Endothelial cell of umbilical vein (primary cell): ENCODE results near the gene VSIG1. TPM values are rescaled to one million over a fixed set of nuclear protein-coding genes. Genes with fewer than 3 reads are reported as not detected.
A peak's percentile ranks its signal among the peaks of the same experiment; 100 is the strongest.

ENCODE experiments used
- BruUV-seq: library from RNA; stranded (reverse); fragments of 400-500 nt; replicated peaks from 2 replicates; lab custom pipeline; 2021; lab: Mats Ljungman, UMichigan
- CTCF ChIA-PET: fragments of 300-600, 350-600 bp; sonication (Branson Sonifier 250); formaldehyde crosslinking; loops from one replicate; lab custom pipeline; 2021; ENCODE audit warnings: antibody characterized with exemption, inconsistent platforms; lab: Charles Lee
- POLR2A ChIA-PET: fragments of 300-600, 350-600 bp; sonication (Branson Sonifier 250); formaldehyde crosslinking; loops from one replicate; lab custom pipeline; 2021; ENCODE audit warnings: antibody characterized with exemption, inconsistent platforms; lab: Charles Lee
- DNase-seq: peaks from one replicate; pipeline ENCODE4 v3.0.0-alpha.2; 2011; ENCODE audit warnings: low read depth, low spot score
- FAIRE-seq: peaks from 2 replicates; lab custom pipeline; 2011; peaks lifted over from hg19 to GRCh38; lab: Jason Lieb, UNC
- H2AFZ ChIP-seq: 2 replicates; pipeline ENCODE4 v1.6.0; 2012; ENCODE audit warnings: low read depth, low read length, control low read depth, inconsistent platforms
- H3K27ac ChIP-seq: 2 replicates; pipeline ENCODE4 v1.5.1; 2011; ENCODE audit warnings: low read depth, mild to moderate bottlenecking, control low read depth, low read length, moderate library complexity; ENCODE audit not compliant: insufficient read depth
- H3K27me3 ChIP-seq, 2 experiments: 2 replicates each; pipeline versions ENCODE4 v1.6.0 to v1.6.1; 2011; ENCODE audit warnings: low read length in 2 of 2, mixed read lengths in 1 of 2; ENCODE audit not compliant: control insufficient read depth in 2 of 2, insufficient read depth in 2 of 2
- H3K36me3 ChIP-seq, 2 experiments: 2 replicates in 1 of 2; 3 replicates in 1 of 2; pipeline ENCODE4 v1.5.1; 2011; ENCODE audit warnings: low read length in 2 of 2, mild to moderate bottlenecking in 1 of 2, moderate library complexity in 1 of 2; ENCODE audit not compliant: control insufficient read depth in 2 of 2, insufficient read depth in 2 of 2; ENCODE audit errors: extremely low read depth in 1 of 2
- H3K4me1 ChIP-seq: 3 replicates; pipeline ENCODE4 v1.5.1; 2011; ENCODE audit warnings: mild to moderate bottlenecking, low read length; ENCODE audit not compliant: control insufficient read depth, insufficient read depth; ENCODE audit errors: extremely low read depth
- H3K4me2 ChIP-seq: 2 replicates; pipeline ENCODE4 v1.6.1; 2011; ENCODE audit warnings: low read length, control low read depth, mixed read lengths; ENCODE audit not compliant: insufficient read depth
- H3K4me3 ChIP-seq, 3 experiments: fragments of 200-600 bp in 1 of 3; sonication (generic), shearing (Covaris generic) in 1 of 3; replicated peaks in 1 of 3; 2 replicates each; pipeline ENCODE4 v1.5.1; 2011 to 2016; ENCODE audit warnings: control low read depth in 3 of 3, low read length in 3 of 3, mild to moderate bottlenecking in 2 of 3, inconsistent platforms in 1 of 3, low read depth in 1 of 3, moderate library complexity in 1 of 3; ENCODE audit not compliant: insufficient read depth in 1 of 3
- H3K79me2 ChIP-seq: 2 replicates; pipeline ENCODE4 v1.6.0; 2012; ENCODE audit warnings: low read length, inconsistent platforms; ENCODE audit not compliant: control insufficient read depth, insufficient read depth
- H3K9ac ChIP-seq: replicated peaks from 2 replicates; pipeline ENCODE3; 2011; ENCODE audit warnings: low read length, control low read depth; ENCODE audit not compliant: insufficient read depth; ENCODE audit errors: extremely low read depth
- H3K9me1 ChIP-seq: replicated peaks from 3 replicates; pipeline ENCODE4 v1.6.0; 2011; ENCODE audit warnings: mild to moderate bottlenecking, low read length; ENCODE audit not compliant: control insufficient read depth, insufficient read depth; ENCODE audit errors: extremely low read depth
- H3K9me3 ChIP-seq: replicated peaks from 2 replicates; pipeline ENCODE4 v1.5.1; 2012; ENCODE audit warnings: low read length, inconsistent platforms; ENCODE audit not compliant: control insufficient read depth, insufficient read depth
- H4K20me1 ChIP-seq: replicated peaks from 2 replicates; pipeline ENCODE3; 2011; ENCODE audit warnings: mild to moderate bottlenecking, low read length; ENCODE audit not compliant: control insufficient read depth, insufficient read depth; ENCODE audit errors: extremely low read depth
- EZH2 ChIP-seq: IDR thresholded peaks from 2 replicates; pipeline ENCODE4 v1.6.1; 2012; ENCODE audit warnings: borderline replicate concordance, low read depth, mild to moderate bottlenecking, moderate library complexity, low read length, inconsistent platforms; ENCODE audit not compliant: severe bottlenecking
- MAX ChIP-seq: IDR thresholded peaks from 2 replicates; pipeline ENCODE4 v1.6.1; 2011; ENCODE audit not compliant: insufficient read depth, insufficient read length
- MYC ChIP-seq: IDR thresholded peaks from one replicate; pipeline ENCODE4 v1.6.1; 2011; ENCODE audit warnings: mild to moderate bottlenecking, low read depth, low read length
- POLR2A ChIP-seq: IDR thresholded peaks from 2 replicates; pipeline ENCODE4 v1.6.1; 2012; ENCODE audit warnings: low read depth, mild to moderate bottlenecking, control low read depth, low read length
- POLR2AphosphoS5 ChIP-seq: IDR thresholded peaks from 2 replicates; pipeline ENCODE4 v1.6.1; 2012; ENCODE audit warnings: low read depth, mild to moderate bottlenecking, control low read depth, low read length, moderate library complexity; ENCODE audit not compliant: insufficient read depth
- dilution Hi-C: fragments of 300-500 bp; cut with MboI; formaldehyde crosslinking; loops from one replicate; pipeline ENCODE4 v1.15.0; 2019; ENCODE audit warnings: low sequenced_read_pairs; ENCODE audit not compliant: extremely low pct_ligation_motif_present
- intact Hi-C: fragments of 100-400 bp; cut with micrococcal nuclease; formaldehyde crosslinking; loops from one replicate; pipeline ENCODE4 v1.10.0; 2022
- polyA plus RNA-seq, 4 experiments: library from polyadenylated mRNA; depleted of rRNA in 3 of 4; stranded (reverse) in 3 of 4; unstranded in 1 of 4; fragments of >200 nt; gene quantifications; 2 replicates each; pipeline versions ENCODE4 v1.2.1 to v1.2.3, GENCODE V29; 2011 to 2012; ENCODE audit warnings: missing spikeins in 1 of 4
- total RNA-seq: library from RNA; stranded (reverse); gene quantifications from 2 replicates; pipeline ENCODE4 v1.2.3, GENCODE V29; 2021

Gene VSIG1
- total and polyA plus RNA-seq, 2 donors (not counting 3 experiments of a cell fraction or from before 2014, with no cell fraction given): 1.5 to 2.1 TPM

GRCh38 chrX:108090491-108091263 lies 45.8 kb downstream of the VSIG1 start:
- DNase-seq (peak; percentile 39), FAIRE-seq (peak; percentile 59)
- no peak for TF ChIP-seq MYC
- peak; percentile 68 for TF ChIP-seq POLR2A
- Histone ChIP-seq H3K9me1 (no peaks in the 10 kb centered on the region), H3K9ac (peak overlapping the region; percentile 100), H3K27ac (peak overlapping the region; percentile 98), H3K36me3 (no peaks in the 10 kb centered on the region), H4K20me1 (no peaks in the 10 kb centered on the region), H3K79me2 (peaks cover 63% of the 10 kb centered on the region), H3K4me1 (peaks cover 15% of the 10 kb centered on the region), H3K4me2 (peak overlapping the region; percentile 78), H3K4me3 (peak overlapping the region; percentile 82 to 98 (median 82)), H3K9me3 (no peaks in the 10 kb centered on the region), H2AFZ (no peak overlapping the region), H3K27me3 (no peaks in the 10 kb centered on the region)
- CTCF ChIA-PET: interaction anchor here (0.9 to 5.7 kb wide), 4 partner anchors 29 to 48 kb away, joined by 3 to 38 read pairs (median 6); no protein-coding TSS in a partner anchor
- POLR2A ChIA-PET: interaction anchor here (0.6 to 1.8 kb wide), 2 partner anchors 41 to 462 kb away, joined by 3 to 17 read pairs; partner anchors contain the start of gene PRPS1
- BruUV-seq: TSS peak; percentile 68
- intact Hi-C loops: loop anchor here (1.0 kb wide), 3 partner anchors 41 to 68 kb away; no protein-coding TSS in a partner anchor
- dilution Hi-C loops: no loop called here

DNA sequence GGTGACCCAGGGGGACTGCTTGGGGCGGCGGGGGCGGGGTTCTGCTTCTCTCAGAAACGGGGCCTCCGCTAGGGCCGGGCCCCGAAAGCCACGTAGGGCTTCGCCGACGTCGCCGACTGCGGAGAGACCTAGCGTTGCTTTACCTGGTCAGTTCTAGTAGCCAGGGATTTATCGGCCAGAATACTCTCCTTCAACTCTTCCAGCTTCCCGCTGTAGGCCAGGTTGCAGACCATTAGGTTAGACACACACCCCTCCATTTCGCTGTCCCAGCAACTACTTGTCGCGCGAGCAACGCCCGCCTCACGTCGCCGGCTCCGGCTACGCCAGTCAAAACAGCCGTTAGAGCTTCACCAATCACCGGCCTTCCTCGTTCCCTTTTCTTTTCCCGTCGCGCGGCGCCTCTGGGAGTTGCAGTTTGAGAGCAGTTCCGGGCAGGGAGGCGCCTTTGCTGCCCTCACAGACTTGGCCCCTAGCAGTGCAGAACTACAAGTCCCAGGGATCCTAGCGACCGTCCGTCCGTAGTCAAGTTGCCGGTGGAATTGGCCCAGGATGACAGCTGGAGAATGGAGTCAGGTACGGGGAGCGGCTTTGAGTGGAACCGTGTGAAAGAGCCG lies 46.5 kb downstream of the VSIG1 start, which contains the start of the genes ATG4A and PSMD10:
ATG4A (plus strand) TSS at position 515 of the 614 bp plus-strand sequence; CDS start at position 564, 49 bp downstream.
PSMD10 (minus strand) TSS at position 279 of the 614 bp plus-strand sequence; CDS start at position 257, 22 bp downstream.
- peaks cover 67% of the 10 kb centered on the region for H3K79me2 ChIP-seq
- BruUV-seq: no TSS peak

More for the DNA sequence above, 46.5 kb downstream of the VSIG1 start, which contains the start of the genes ATG4A and PSMD10:
- H3K36me3 ChIP-seq: no peaks in the 10 kb centered on the region
- ChIA-PET CTCF (interaction anchor here (0.9 to 5.7 kb wide), 5 partner anchors 28 to 48 kb away, joined by 3 to 38 read pairs (median 4); no protein-coding TSS in a partner anchor), POLR2A (interaction anchor here (0.6 to 1.8 kb wide), 2 partner anchors 40 to 463 kb away, joined by 3 to 17 read pairs; partner anchors contain the start of gene PRPS1)
- H3K27me3 ChIP-seq: no peaks in the 10 kb centered on the region
- TF ChIP-seq POLR2AphosphoS5: peak; percentile 50
- no peak for TF ChIP-seq EZH2
- peak; percentile 63 for TF ChIP-seq POLR2A
- no peak for TF ChIP-seq MAX
- peak within 1 kb of the TSS; percentile 100 for H3K9ac ChIP-seq
- dilution Hi-C loops (no loop called here), intact Hi-C loops (loop anchor here (1.0 kb wide), 3 partner anchors 40 to 69 kb away; no protein-coding TSS in a partner anchor)
- DNase-seq: peak; percentile 97
- peak within 1 kb of the TSS; percentile 82 to 98 (median 82) for H3K4me3 ChIP-seq
- no peaks in the 10 kb centered on the region for H3K9me3 ChIP-seq
- peak within 1 kb of the TSS; percentile 98 for H3K27ac ChIP-seq
- peaks cover 15% of the 10 kb centered on the region for H3K4me1 ChIP-seq
- H4K20me1 ChIP-seq: no peaks in the 10 kb centered on the region
- H3K9me1 ChIP-seq: no peaks in the 10 kb centered on the region
- H3K4me2 ChIP-seq: peak within 1 kb of the TSS; percentile 78
- peak; percentile 97 for FAIRE-seq
- peak within 1 kb of the TSS; percentile 55 for H2AFZ ChIP-seq
